Measurements from ENCODE around the gene ATP8B3.

The ATP8B3 gene

GRCh38 chr19:1754636-1755466 lies 57.2 kb downstream of the ATP8B3 start:
- no peak for DNase-seq

GRCh38 chr19:1754018-1754635 lies 57.9 kb downstream of the ATP8B3 start:
- no peak for DNase-seq

DNA sequence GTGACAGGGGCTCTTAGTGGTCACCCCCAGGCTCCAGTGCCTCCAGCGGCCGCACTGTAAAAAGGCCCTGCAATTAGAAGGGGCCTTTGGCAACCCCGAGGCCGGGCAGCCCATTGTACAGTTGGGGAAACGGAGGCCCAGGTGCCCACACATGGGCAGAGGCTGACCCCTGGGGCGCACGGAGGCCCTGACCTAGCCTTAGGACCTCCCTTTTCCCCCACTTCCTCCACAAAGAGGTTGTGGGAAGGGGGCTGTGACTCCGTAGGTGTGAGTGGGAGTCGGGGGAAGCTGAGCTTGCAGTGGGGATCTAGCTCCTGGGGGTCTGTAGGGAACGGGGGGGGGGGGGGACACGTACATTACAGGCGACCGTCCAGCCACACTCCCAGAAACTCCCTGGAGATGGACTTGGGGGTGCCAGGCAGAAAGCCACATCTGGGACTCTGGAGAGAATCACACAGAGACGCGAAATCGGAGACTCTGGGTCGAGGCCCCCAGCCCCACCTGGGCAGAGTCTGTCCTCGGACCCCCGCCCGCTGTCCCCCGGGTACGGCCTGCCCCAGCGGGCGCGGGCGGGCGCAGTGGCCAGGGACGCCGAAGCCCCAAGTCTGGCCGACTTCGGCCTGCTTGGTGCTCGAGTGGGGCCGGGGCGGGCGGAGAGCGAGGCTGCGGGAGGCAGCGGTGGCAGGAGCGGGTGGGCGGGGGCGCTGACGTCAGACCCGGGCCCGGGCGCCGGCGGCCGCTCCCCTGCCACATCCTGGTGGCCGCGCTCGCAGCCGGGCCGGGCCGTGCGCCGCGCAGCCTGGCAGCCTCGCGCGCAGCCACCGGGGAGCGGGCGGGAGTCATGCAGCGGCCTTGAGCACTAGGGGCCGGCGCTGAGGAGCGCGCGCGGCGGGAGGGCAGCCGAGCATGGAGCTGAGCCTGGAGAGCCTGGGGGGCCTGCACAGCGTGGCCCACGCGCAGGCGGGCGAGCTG lies 59.0 kb downstream of the ATP8B3 start, which contains the start of gene ONECUT3:
Gene ONECUT3, plus strand, starts transcription at position 750 of the 972 bp plus-strand sequence. Its CDS starts 157 bp downstream, at position 907.
- no peak for DNase-seq

DNA sequence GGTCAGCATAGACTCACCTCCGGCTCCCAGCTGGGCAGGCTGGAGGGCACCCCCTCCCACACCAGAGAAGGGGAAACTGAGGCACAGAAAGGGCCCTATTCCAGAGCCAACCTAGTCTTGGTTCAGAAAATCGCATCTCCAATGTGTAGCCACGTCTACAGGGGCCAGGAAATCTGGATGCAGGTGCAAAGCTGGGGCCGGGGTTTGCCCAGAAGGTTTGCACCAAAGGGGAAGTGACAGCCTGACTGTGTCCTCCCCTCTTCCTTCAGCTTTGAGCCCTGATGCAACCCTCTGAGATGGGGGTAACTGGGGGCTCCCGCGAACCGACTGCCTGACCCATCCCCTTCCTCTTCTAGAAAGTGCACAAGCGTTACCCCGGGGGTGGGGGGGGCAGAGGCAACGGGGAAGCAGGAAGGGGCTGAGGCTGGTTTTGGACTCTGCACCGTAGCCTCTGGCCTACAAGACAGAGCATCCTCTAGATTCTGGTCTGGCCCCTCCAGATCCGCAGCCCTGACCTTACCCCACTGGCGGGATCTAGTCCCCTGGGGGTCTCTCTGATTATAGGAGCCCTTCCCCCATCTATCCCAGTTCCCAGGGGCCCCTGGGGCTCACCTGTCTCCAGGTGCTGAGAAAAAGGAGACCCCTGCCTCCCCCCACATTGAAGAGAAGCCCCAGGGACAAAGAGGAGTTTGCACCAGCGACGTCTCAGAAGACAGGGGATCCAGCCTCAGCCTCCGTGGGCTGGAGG lies 59.9 kb downstream of the ATP8B3 start:
- DNase-seq = no peak

DNA sequence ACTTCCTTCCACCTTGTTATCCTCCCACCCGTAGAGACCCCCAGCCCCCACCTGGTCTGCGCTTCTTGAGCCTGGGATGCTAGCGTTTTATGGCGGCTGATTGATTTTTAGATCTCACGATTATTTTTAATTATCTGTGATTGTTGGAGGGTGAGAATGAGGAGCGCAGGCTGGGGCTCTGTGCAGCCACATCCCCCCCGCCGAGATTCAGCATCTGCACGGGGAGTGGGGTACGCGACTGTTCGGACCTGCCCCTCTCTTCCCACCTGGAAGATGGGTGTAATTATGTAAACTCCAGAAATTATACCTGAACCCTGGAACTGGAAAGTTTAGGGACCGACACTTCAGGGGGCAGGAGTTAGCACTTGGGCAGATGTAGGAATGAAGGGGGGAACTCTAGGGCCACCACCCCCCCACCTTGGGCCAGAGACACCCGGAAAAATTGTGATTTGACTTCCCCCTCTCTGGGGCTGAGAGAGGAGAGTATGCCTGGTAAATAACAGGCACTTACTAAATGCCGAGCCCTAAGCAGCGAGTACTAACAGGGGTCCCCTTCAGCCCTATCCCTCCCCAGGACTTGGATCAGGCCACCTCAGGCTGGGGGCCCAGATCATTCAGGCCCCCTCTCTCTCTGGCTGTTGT lies 60.6 kb downstream of the ATP8B3 start:
- no peak for DNase-seq

- no peak for DNase-seq
These were observed 61.6 kb downstream of the ATP8B3 start for GRCh38 chr19:1750343-1751021.

DNA sequence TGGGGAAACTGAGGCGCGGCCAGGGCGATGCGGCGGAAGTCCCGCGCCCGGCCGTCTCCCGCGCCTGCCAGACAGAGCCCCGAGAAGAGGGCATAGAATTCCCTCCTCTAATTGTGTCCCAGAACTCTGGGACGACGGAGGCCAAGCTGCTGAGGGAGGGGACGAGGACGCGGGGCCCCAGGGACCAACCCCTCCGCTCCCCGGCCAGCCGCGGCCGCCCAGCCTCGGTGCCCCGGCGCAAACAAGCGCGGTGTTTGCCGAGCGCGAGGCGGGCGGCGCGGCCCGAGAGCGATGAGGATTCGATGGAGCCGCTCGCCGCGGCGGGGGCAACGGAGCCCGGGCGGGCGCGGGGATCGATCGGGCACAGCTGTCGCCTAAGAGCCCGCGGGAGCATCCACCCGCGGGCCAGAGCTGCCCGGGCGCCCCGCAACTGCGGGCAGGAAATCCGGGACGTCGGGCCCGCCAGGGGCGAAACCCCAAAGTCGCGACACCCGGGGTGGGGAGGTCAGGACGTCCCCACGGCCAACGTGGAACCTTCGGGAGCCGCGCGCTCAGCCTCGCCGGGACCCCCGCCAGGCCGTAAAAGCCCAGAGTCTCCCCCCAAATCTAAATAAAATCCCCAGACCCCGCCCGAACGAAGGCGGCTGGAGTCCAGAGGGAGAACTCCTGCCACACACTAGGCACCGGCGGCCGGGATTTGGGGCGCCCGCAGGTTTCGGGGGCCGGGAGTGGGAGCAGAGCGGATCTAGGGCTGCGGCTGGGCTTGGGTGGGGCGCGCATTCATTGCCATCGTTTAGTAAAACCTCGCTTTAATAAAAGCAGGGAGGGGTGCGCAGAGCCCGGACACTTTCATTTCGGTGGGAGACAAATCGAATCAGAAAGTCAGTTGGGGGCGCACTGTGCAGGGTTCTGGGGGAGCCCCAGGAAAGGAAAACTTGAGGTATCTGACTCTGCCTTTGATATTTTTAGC lies 62.4 kb downstream of the ATP8B3 start:
- DNase-seq = no peak

- DNase-seq = no peak
These were observed 63.2 kb downstream of the ATP8B3 start for GRCh38 chr19:1748873-1749341.

GRCh38 chr19:1748115-1748872 lies 63.8 kb downstream of the ATP8B3 start:
- no peak for DNase-seq

GRCh38 chr19:1747285-1748114 lies 64.6 kb downstream of the ATP8B3 start:
- DNase-seq = no peak

DNA sequence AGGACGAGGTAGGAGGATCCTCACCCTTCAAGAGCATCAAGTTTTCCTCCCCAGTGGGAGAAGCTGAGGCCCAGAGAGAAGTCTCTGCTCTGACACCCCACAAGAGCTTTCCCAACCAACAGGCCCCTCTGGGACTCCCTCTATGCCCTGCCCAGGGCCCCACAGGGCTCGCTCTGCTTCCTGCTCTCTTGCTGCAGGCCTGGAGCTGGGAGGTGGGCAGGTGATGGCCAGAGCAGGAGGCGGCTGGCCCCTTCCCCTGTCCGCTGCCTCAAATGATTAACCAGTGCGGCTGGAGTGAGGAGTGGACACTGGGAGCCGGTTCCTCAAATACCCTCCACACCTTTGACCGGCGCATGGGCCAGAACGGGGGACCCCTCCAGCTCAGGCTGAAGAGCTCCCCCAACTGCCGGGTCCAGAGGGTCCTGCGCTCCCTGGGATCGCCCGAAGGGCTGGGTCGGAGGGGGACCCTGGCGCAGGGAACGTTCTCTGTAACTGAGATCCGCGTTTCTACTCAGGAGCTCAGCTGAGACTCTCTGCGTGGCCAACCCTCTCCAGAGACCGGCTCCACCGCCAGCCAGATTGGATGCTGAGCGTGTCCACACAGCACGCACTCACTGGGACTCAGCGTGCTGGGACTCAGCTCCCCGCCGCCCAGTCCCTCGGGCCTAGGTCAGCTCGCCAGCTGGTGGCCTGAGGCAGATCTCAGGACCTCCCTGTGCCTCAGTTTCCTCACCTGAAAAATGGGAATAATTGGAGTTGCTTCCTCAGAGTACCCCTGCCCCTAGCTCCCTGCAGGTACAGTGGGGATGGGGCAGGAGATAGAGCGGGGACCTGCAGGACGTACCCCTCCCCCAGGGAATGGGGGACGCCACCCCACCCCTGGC lies 65.4 kb downstream of the ATP8B3 start:
- no peak for DNase-seq

GRCh38 chr19:1745589-1746031 lies 66.5 kb downstream of the ATP8B3 start:
- no peak for DNase-seq

DNA sequence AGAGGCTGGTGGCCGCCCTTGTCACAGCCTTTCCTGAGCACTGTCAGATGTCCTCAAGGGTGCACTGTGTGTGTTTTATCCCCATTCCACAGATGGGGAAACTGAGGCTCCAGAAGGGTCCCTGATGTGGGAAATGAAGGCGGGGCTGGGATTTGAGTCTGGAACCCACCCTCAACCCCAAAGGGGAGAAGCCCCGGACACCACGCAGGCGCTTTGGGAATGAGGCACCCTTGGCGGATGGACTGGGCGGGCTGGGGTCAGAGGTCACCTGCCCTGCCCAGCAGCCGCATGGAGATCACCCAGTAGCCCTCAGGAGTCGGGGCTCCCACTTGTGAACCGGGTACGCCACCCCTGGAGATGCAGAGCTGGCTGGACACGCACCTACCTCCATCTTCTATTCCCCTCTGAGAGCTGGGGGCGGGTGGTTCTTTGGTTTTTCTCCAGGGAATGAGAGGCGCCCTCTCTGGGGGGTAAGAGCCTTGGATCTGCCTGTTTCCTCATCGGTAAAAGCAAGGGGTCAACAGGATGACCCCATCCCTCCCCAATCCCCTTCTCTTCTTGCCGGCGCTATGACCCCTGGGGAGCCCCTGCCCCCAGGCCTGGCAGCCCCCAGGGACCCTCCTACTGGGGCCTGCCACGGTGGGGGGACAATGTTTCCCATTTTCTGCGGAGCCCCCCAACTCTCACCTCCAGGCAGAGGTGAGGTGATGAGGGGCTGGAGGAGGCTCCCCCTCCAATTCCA lies 67.1 kb downstream of the ATP8B3 start:
- no peak for DNase-seq

DNA sequence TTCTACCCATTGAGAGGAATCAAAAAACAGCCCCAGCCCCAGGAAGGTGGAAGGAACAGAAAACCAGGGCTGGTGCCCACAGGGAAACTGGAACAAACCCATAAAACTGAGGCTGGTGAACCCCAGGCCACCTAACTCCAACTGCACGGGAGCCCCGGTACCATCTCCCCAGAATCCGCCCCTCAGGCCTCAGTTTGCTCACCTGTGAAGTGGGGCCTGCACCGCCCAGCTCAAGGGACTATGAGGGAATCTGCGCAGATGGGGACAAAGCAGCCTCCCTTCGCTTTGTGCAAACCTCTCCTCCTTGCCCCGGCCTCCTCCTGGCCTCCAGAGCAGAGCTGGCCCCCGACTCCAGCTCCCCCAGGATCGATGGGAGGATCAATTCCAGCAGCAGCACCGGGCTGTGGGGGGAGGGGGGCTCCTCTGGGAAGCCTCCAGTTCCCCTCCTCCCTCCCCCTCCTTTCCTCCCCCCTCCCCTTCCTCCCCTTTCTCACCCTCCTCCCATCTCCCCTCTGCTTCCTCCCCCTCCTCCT lies 67.9 kb downstream of the ATP8B3 start:
- DNase-seq = no peak

GRCh38 chr19:1742989-1743696 lies 68.9 kb downstream of the ATP8B3 start:
- no peak for DNase-seq

All from NCI-H524 treated with DMSO at 0.1 percent for 48 hours (cell line).